ENCODE results near the gene TINAGL1.

DNA sequence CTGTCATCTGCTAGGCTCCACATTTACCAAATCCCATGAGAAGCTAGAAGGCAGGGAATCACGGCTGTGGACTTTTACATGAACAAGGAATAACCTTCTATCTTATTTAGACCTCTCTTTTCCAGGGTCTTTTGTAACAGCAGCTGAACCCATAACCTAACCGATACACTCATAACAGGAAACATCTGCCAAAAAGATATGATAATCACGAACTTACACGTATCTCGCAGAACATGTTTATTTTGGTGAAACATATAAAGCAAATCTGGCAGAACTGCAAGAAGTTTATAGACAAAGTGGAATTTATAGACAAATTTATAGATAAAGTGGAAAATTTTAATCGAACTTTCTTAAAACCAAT is 20.4 kb downstream of the TINAGL1 start:
- TF ChIP-seq EZH2phosphoT487 (IDR thresholded peaks at IDR 0.05; ENCODE audit: insufficient read depth, low read depth), result no peak
- no peak for TF ChIP-seq EZH2 (IDR thresholded peaks at IDR 0.05; ENCODE audit: insufficient read depth, poor library complexity, severe bottlenecking)
